GM10248 (cell line): ENCODE measurements around the gene PEPD.

Experiments used
- CTCF ChIA-PET: fragments of 300-600 bp; sonication (Branson Sonifier 250); formaldehyde crosslinking; extraction: SDS; loops from one replicate; lab custom pipeline; 2021; ENCODE audit warnings: antibody characterized with exemption; lab: Yijun Ruan, JAX
- POLR2A ChIA-PET: fragments of 350-650 bp; sonication (Branson Sonifier 250); formaldehyde crosslinking; extraction: SDS; loops from one replicate; lab custom pipeline; 2020; ENCODE audit warnings: antibody characterized with exemption; lab: Yijun Ruan, JAX
- DNase-seq: peaks from one replicate; pipeline ENCODE4 v3.0.0; 2012; ENCODE audit errors: extremely low spot score
- CTCF ChIP-seq: IDR thresholded peaks from 2 replicates; pipeline ENCODE4 v1.5.1; 2012; ENCODE audit warnings: mild to moderate bottlenecking, low read depth; ENCODE audit errors: extremely low read depth, missing control alignments, control extremely low read depth

PEPD gene

GRCh38 chr19:33418871-33419787, 102.5 kb downstream of the PEPD start:
- ChIA-PET POLR2A (no interaction called here), CTCF (interaction anchor here (1.5 to 8.9 kb wide), 6 partner anchors 11 to 359 kb away, joined by 3 to 72 read pairs (median 12); no protein-coding TSS in a partner anchor)
- no peak for DNase-seq
- no peak for TF ChIP-seq CTCF

- CTCF ChIA-PET = interaction anchor here (1.5 to 8.9 kb wide), 6 partner anchors 10 to 360 kb away, joined by 3 to 72 read pairs (median 12); no protein-coding TSS in a partner anchor
- DNase-seq = no peak
- POLR2A ChIA-PET = no interaction called here
- no peak for TF ChIP-seq CTCF
These were observed 103.1 kb downstream of the PEPD start for GRCh38 chr19:33418461-33418860.

- no peak for DNase-seq
- TF ChIP-seq CTCF = no peak
- ChIA-PET CTCF (interaction anchor here (1.5 to 8.9 kb wide), 7 partner anchors 10 to 360 kb away, joined by 3 to 72 read pairs (median 17); no protein-coding TSS in a partner anchor), POLR2A (no interaction called here)
These were observed 103.8 kb downstream of the PEPD start for GRCh38 chr19:33417751-33418150.

- ChIA-PET CTCF (interaction anchor here (0.6 to 8.9 kb wide), 17 partner anchors 9 to 677 kb away, joined by 3 to 72 read pairs (median 4); no protein-coding TSS in a partner anchor), POLR2A (no interaction called here)
- peak; percentile 85 for DNase-seq
- TF ChIP-seq CTCF = peak; percentile 65
These were observed 105.0 kb downstream of the PEPD start for GRCh38 chr19:33416307-33417215.

GRCh38 chr19:33414667-33415605, 106.7 kb downstream of the PEPD start:
- no peak for DNase-seq
- ChIA-PET POLR2A (no interaction called here), CTCF (interaction anchor here (0.7 to 8.9 kb wide), 13 partner anchors 9 to 368 kb away, joined by 3 to 72 read pairs (median 6); no protein-coding TSS in a partner anchor)
- no peak for TF ChIP-seq CTCF
